H1 (cell line): ENCODE results near the gene PFDN4. TPM values are rescaled to one million over a fixed set of nuclear protein-coding genes. Genes with fewer than 3 reads are reported as not detected.

Experiments
- CTCF ChIA-PET: fragments of 300-600 bp; sonication (Branson Sonifier 250); formaldehyde crosslinking; loops from one replicate; lab custom pipeline; 2021; ENCODE audit not compliant: partially characterized antibody; lab: Charles Lee
- POLR2A ChIA-PET: fragments of 300-600 bp; sonication (Branson Sonifier 250); formaldehyde crosslinking; loops from one replicate; lab custom pipeline; 2021; ENCODE audit warnings: inconsistent platforms; ENCODE audit not compliant: partially characterized antibody; lab: Charles Lee
- DNase-seq, 2 experiments: peaks; one replicate each; pipeline versions ENCODE4 v3.0.0 to v3.0.0-alpha.2; 2010 to 2022; ENCODE audit warnings: low spot score in 2 of 2, low read depth in 1 of 2, mixed read lengths in 1 of 2
- FAIRE-seq: peaks from 2 replicates; lab custom pipeline; 2011; peaks lifted over from hg19 to GRCh38; lab: Jason Lieb, UNC
- H2AFZ ChIP-seq: 2 replicates; pipeline ENCODE4 v1.8.1; 2012; ENCODE audit warnings: low read length, inconsistent platforms
- H2AK5ac ChIP-seq: 2 replicates; pipeline ENCODE4 v1.6.1; 2013; ENCODE audit warnings: low read depth, low read length
- H2BK120ac ChIP-seq: replicated peaks from 2 replicates; pipeline ENCODE3; 2013; ENCODE audit warnings: low read depth, low read length, inconsistent platforms
- H2BK12ac ChIP-seq: 2 replicates; pipeline ENCODE4 v1.6.1; 2013; ENCODE audit warnings: low read depth, low read length
- H2BK15ac ChIP-seq: 2 replicates; pipeline ENCODE4 v1.6.1; 2013; ENCODE audit warnings: low read length
- H2BK20ac ChIP-seq: 2 replicates; pipeline ENCODE4 v1.6.1; 2013; ENCODE audit warnings: low read length
- H2BK5ac ChIP-seq: 2 replicates; pipeline ENCODE4 v1.6.1; 2013; ENCODE audit warnings: low read depth, low read length
- H3K14ac ChIP-seq: 2 replicates; pipeline ENCODE4 v1.6.1; 2013; ENCODE audit warnings: inconsistent platforms; ENCODE audit not compliant: insufficient read length
- H3K18ac ChIP-seq: 2 replicates; pipeline ENCODE4 v1.6.1; 2013; ENCODE audit warnings: low read length; ENCODE audit errors: extremely low read depth
- H3K23ac ChIP-seq: 2 replicates; pipeline ENCODE4 v1.6.1; 2013; ENCODE audit warnings: inconsistent platforms; ENCODE audit not compliant: insufficient read length
- H3K23me2 ChIP-seq: 2 replicates; pipeline ENCODE4 v1.6.1; 2013; ENCODE audit warnings: low read depth, low read length
- H3K27ac ChIP-seq: 2 replicates; pipeline ENCODE4 v1.6.1; 2011; ENCODE audit warnings: low read depth, low read length, inconsistent platforms
- H3K27me3 ChIP-seq, 4 experiments: replicated peaks in 1 of 4; 1 replicate in 1 of 4; 2 replicates in 3 of 4; pipeline versions ENCODE4 v1.6.1 to v1.8.1; 2011 to 2013; ENCODE audit warnings: low read length in 3 of 4, mild to moderate bottlenecking in 3 of 4, inconsistent platforms in 2 of 4, mixed read lengths in 2 of 4, moderate library complexity in 1 of 4; ENCODE audit not compliant: control insufficient read depth in 3 of 4, insufficient read depth in 3 of 4; ENCODE audit errors: extremely low read depth in 1 of 4
- H3K36me3 ChIP-seq, 4 experiments: 2 replicates each; pipeline versions ENCODE4 v1.6.1 to v1.8.1; 2011 to 2013; ENCODE audit warnings: mild to moderate bottlenecking in 4 of 4, low read length in 3 of 4, moderate library complexity in 2 of 4, control low read depth in 1 of 4, inconsistent platforms in 1 of 4; ENCODE audit not compliant: insufficient read depth in 4 of 4, control insufficient read depth in 2 of 4
- H3K4ac ChIP-seq: replicated peaks from 2 replicates; pipeline ENCODE3; 2013; ENCODE audit warnings: low read length, low read depth, mixed read lengths, inconsistent platforms; ENCODE audit not compliant: insufficient read length
- H3K4me1 ChIP-seq, 4 experiments: replicated peaks in 1 of 4; 1 replicate in 1 of 4; 2 replicates in 3 of 4; pipeline versions ENCODE4 v1.6.1 to v1.8.1; 2011 to 2013; ENCODE audit warnings: low read length in 3 of 4, inconsistent platforms in 2 of 4, mixed read lengths in 1 of 4; ENCODE audit not compliant: insufficient read depth in 4 of 4, control insufficient read depth in 3 of 4
- H3K4me2 ChIP-seq, 2 experiments: 2 replicates each; pipeline versions ENCODE4 v1.6.1 to v1.8.1; 2011 to 2013; ENCODE audit warnings: low read depth in 2 of 2, low read length in 2 of 2, control low read depth in 1 of 2, inconsistent platforms in 1 of 2, mild to moderate bottlenecking in 1 of 2; ENCODE audit not compliant: insufficient read depth in 1 of 2
- H3K4me3 ChIP-seq, 4 experiments: fragments of 200-600, 300-600 bp in 1 of 4; sonication (generic), shearing (Covaris generic), sonication (Bioruptor Twin) in 1 of 4; 2 replicates each; pipeline versions ENCODE4 v1.5.1 to v1.8.1; 2011 to 2016; ENCODE audit warnings: low read length in 4 of 4, low read depth in 3 of 4, control low read depth in 2 of 4, inconsistent platforms in 2 of 4, mild to moderate bottlenecking in 2 of 4, mixed read lengths in 1 of 4, moderate library complexity in 1 of 4; ENCODE audit not compliant: insufficient read depth in 2 of 4; ENCODE audit errors: extremely low read depth in 1 of 4
- H3K56ac ChIP-seq: replicated peaks from 2 replicates; pipeline ENCODE3; 2013; ENCODE audit warnings: low read depth, mild to moderate bottlenecking, mixed read lengths, low read length, inconsistent platforms; ENCODE audit not compliant: insufficient read length
- H3K79me1 ChIP-seq: 2 replicates; pipeline ENCODE4 v1.6.1; 2013; ENCODE audit warnings: low read depth, low read length, control low read depth
- H3K79me2 ChIP-seq, 2 experiments: 2 replicates each; pipeline versions ENCODE4 v1.6.1 to v1.8.1; 2012 to 2013; ENCODE audit warnings: low read length in 2 of 2, mild to moderate bottlenecking in 2 of 2, inconsistent platforms in 1 of 2; ENCODE audit not compliant: insufficient read depth in 2 of 2, control insufficient read depth in 1 of 2
- H3K9ac ChIP-seq, 4 experiments: replicated peaks in 1 of 4; 1 replicate in 1 of 4; 2 replicates in 3 of 4; pipeline versions ENCODE4 v1.6.1 to v1.8.1; 2011 to 2013; ENCODE audit warnings: low read depth in 3 of 4, low read length in 3 of 4, control low read depth in 2 of 4, mild to moderate bottlenecking in 2 of 4, moderate library complexity in 2 of 4, inconsistent platforms in 1 of 4; ENCODE audit errors: extremely low read depth in 1 of 4
- H3K9me3 ChIP-seq, 2 experiments: 2 replicates each; pipeline versions ENCODE4 v1.6.1 to v1.8.1; 2012 to 2013; ENCODE audit warnings: mild to moderate bottlenecking in 2 of 2, moderate library complexity in 2 of 2, control low read depth in 1 of 2, inconsistent platforms in 1 of 2, low read depth in 1 of 2, low read length in 1 of 2, mixed read lengths in 1 of 2; ENCODE audit not compliant: insufficient read depth in 2 of 2
- H4K20me1 ChIP-seq, 2 experiments: replicated peaks in 1 of 2; 2 replicates each; pipeline versions ENCODE3 to v1.8.1; 2011 to 2013; ENCODE audit warnings: inconsistent platforms in 2 of 2, low read length in 2 of 2, mild to moderate bottlenecking in 1 of 2; ENCODE audit not compliant: insufficient read depth in 2 of 2, control insufficient read depth in 1 of 2
- H4K5ac ChIP-seq: 2 replicates; pipeline ENCODE4 v1.6.1; 2013; ENCODE audit warnings: low read length, low read depth, mixed read lengths, inconsistent platforms; ENCODE audit not compliant: insufficient read length
- H4K8ac ChIP-seq: 2 replicates; pipeline ENCODE4 v1.8.0; 2013; ENCODE audit warnings: mild to moderate bottlenecking, moderate library complexity, low read length, inconsistent platforms; ENCODE audit not compliant: insufficient read depth; ENCODE audit errors: extremely low read depth
- H4K91ac ChIP-seq: replicated peaks from 2 replicates; pipeline ENCODE3; 2013; ENCODE audit warnings: low read length, mixed read lengths, inconsistent platforms; ENCODE audit not compliant: insufficient read length
- BACH1 ChIP-seq: IDR thresholded peaks from 2 replicates; pipeline ENCODE4 v1.6.1; 2012; ENCODE audit warnings: low read length, improper control_type of control experiment
- BCL11A ChIP-seq, 2 experiments: IDR thresholded peaks; one replicate each; pipeline ENCODE4 v1.6.1; 2011; ENCODE audit warnings: low read depth in 2 of 2, low read length in 2 of 2, mild to moderate bottlenecking in 2 of 2
- JUN ChIP-seq: IDR thresholded peaks from 2 replicates; pipeline ENCODE4 v1.6.1; 2011; ENCODE audit warnings: low read depth, mild to moderate bottlenecking, improper control_type of control experiment, low read length
- KDM4A ChIP-seq: IDR thresholded peaks from one replicate; pipeline ENCODE4 v1.7.1; 2012; ENCODE audit warnings: low read depth, mild to moderate bottlenecking, moderate library complexity, low read length, inconsistent platforms; ENCODE audit not compliant: severe bottlenecking
- NRF1 ChIP-seq: IDR thresholded peaks from 2 replicates; pipeline ENCODE4 v1.6.1; 2011; ENCODE audit warnings: mild to moderate bottlenecking, low read depth, low read length, improper control_type of control experiment
- POLR2AphosphoS5 ChIP-seq: IDR thresholded peaks from 2 replicates; pipeline ENCODE4 v1.6.1; 2011; ENCODE audit warnings: low read depth, low read length
- POU5F1 ChIP-seq: IDR thresholded peaks from 2 replicates; pipeline ENCODE4 v1.6.1; 2011; ENCODE audit warnings: low read depth, mild to moderate bottlenecking, low read length, moderate library complexity
- RFX5 ChIP-seq: IDR thresholded peaks from 2 replicates; pipeline ENCODE4 v1.6.1; 2011; ENCODE audit warnings: low read depth, low read length, improper control_type of control experiment, borderline replicate concordance
- RXRA ChIP-seq: IDR thresholded peaks from 2 replicates; pipeline ENCODE4 v1.6.1; 2011; ENCODE audit warnings: low read depth, mild to moderate bottlenecking, low read length, moderate library complexity; ENCODE audit not compliant: insufficient read depth
- SIN3A ChIP-seq, 2 experiments: IDR thresholded peaks in 1 of 2; conservative IDR thresholded peaks in 1 of 2; 2 replicates each; pipeline ENCODE4 v1.6.1; 2011 to 2012; ENCODE audit warnings: low read length in 2 of 2, improper control_type of control experiment in 1 of 2, low read depth in 1 of 2, mild to moderate bottlenecking in 1 of 2
- YY1 ChIP-seq: IDR thresholded peaks from 2 replicates; pipeline ENCODE4 v1.6.1; 2011; ENCODE audit warnings: low read depth, mild to moderate bottlenecking, low read length
- WGBS, 2 experiments: shearing (Covaris generic) in 1 of 2; methylation state at CpG; one replicate each; pipeline versions ENCODE4 v1.1.6 to v1.1.7; 2013 to 2015; ENCODE audit warnings: low lambda C conversion rate in 2 of 2, mixed read lengths in 2 of 2, inconsistent platforms in 1 of 2, low coverage in 1 of 2, missing lambda C conversion rate in 1 of 2; ENCODE audit not compliant: insufficient replicate concordance in 2 of 2, insufficient coverage in 1 of 2, insufficient read length in 1 of 2; ENCODE audit errors: extremely low coverage in 1 of 2, missing lambda C conversion rate in 1 of 2; 5-methylcytosine and 5-hydroxymethylcytosine counted together
- polyA plus RNA-seq, 7 experiments: library from polyadenylated mRNA; depleted of rRNA in 3 of 7; stranded (reverse) in 5 of 7; unstranded in 2 of 7; fragments of >200 nt in 5 of 7; fragments of 200-250 nt in 2 of 7; gene quantifications; 1 replicate in 5 of 7; 2 replicates in 1 of 7; 4 replicates in 1 of 7; pipeline versions ENCODE4 v1.2.1 to v1.2.3, GENCODE V29; 2011 to 2013; ENCODE audit warnings: missing spikeins in 2 of 7, mixed read lengths in 2 of 7
- total RNA-seq: library from RNA; stranded (reverse); fragmentation: NEBNext Ultra II Directional; extraction: Animal tissue kit (Norgen Biotek cat#: 25700); gene quantifications from 2 replicates; pipeline ENCODE4 v1.2.1, GENCODE V29; 2021

PFDN4 gene
- total and polyA plus RNA-seq, 2 of the 8 experiments (the other 6 are each of a cell fraction or from before 2014, with no cell fraction given), result 41.9 to 96.8 TPM

DNA sequence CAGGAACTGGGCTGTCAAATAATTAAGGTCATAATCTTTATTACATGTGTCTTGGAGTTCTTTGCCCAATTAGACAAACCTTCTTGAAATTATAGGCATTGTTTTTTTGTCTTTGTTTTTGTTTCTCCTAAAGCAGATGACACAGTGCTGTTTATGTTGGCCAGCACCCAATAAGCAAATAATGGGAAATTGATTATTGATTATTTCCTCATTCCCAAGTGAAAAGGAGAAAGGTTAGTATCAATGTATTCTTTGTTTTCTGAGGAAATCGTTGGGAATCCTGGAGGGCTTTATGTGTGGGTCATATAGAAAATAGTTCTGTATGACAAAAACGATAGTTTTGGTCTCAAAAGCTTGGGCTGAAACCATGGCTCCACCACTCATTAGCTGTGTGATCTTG, 29.6 kb upstream of the PFDN4 start:
- 87% methylated on average over 2 of the region's 2 CpGs; no CpG with 5 or more reads in 1 of the 2 experiments for WGBS, 2 experiments
- CTCF ChIA-PET, result interaction anchor here (1.2 to 3.2 kb wide), 2 partner anchors 74 to 88 kb away, joined by 3 to 14 read pairs; no protein-coding TSS in a partner anchor

More for the DNA sequence above, 29.6 kb upstream of the PFDN4 start:
- Histone ChIP-seq H3K4ac (no peak overlapping the region), H3K23ac (no peak overlapping the region), H3K36me3 (no peaks in the 10 kb centered on the region), H3K4me1 (peaks cover 4 to 8% (median 7%) of the 10 kb centered on the region in 4 experiments; a peak in 6 of 7 replicates), H3K79me2 (no peaks in the 10 kb centered on the region), H2BK15ac (no peak overlapping the region), H3K4me3 (no peak overlapping the region), H3K9me3 (no peaks in the 10 kb centered on the region), H2AFZ (no peak overlapping the region), H4K8ac (no peak overlapping the region), H3K14ac (no peak overlapping the region), H3K4me2 (no peak overlapping the region), H3K27me3 (peaks cover 18 to 26% (median 24%) of the 10 kb centered on the region in 4 experiments), H4K20me1 (peaks cover 0 to 3% of the 10 kb centered on the region in 2 experiments), H4K5ac (no peak overlapping the region), H3K56ac (no peak overlapping the region), H4K91ac (no peak overlapping the region), H3K79me1 (no peaks in the 10 kb centered on the region), H2BK120ac (no peak overlapping the region), H2BK12ac (no peak overlapping the region), H3K27ac (no peak overlapping the region), H2BK20ac (no peak overlapping the region), H2AK5ac (no peak overlapping the region), H3K23me2 (peaks cover 11% of the 10 kb centered on the region), H3K9ac (no peak overlapping the region), H2BK5ac (no peak overlapping the region), H3K18ac (no peak overlapping the region)
- no peak for TF ChIP-seq POU5F1
- no peak for TF ChIP-seq JUN
- no peak for TF ChIP-seq SIN3A (conservative IDR thresholded peaks at IDR 0.05 in 1 of 2, IDR thresholded peaks at IDR 0.05 in 1 of 2; ENCODE audit: low read depth in 1 of 2, low read length in 2 of 2)
- no peak for TF ChIP-seq YY1
- TF ChIP-seq POLR2AphosphoS5, result no peak
- TF ChIP-seq BCL11A (IDR thresholded peaks at IDR 0.05; ENCODE audit: low read depth in 2 of 2, low read length in 2 of 2), result no peak
- no peak for TF ChIP-seq BACH1
- TF ChIP-seq NRF1, result no peak
- no peak for TF ChIP-seq RXRA
- no peak for TF ChIP-seq RFX5
- TF ChIP-seq KDM4A, result no peak
- no peak for FAIRE-seq
- POLR2A ChIA-PET, result no interaction called here
- DNase-seq, result no peak
